Omental fat pad (tissue), 4 donors: Measurements from ENCODE around the gene ATG14. TPM values are rescaled to one million over a fixed set of nuclear protein-coding genes. Genes with fewer than 3 reads are reported as not detected.

Source experiments
- ATAC-seq: fragments of 150-250 bp; one replicate; pipeline ENCODE4 v1.9.1; 2016; ENCODE audit warnings: mild to moderate bottlenecking, moderate library complexity; ENCODE audit not compliant: low FRiP score
- DNase-seq: peaks from one replicate; pipeline ENCODE4 v3.0.0-alpha.2; 2019; ENCODE audit warnings: low spot score
- CTCF ChIP-seq, 3 donors: fragments of 450-650 bp; IDR thresholded peaks; one replicate each; pipeline ENCODE4 v1.5.1; 2016 to 2017; ENCODE audit warnings: antibody characterized with exemption in 3 of 3, mild to moderate bottlenecking in 3 of 3, moderate library complexity in 2 of 3
- total RNA-seq, 4 donors: library from RNA; depleted of rRNA; stranded (reverse); fragments of >200 nt; gene quantifications; one replicate each; pipeline ENCODE4 v1.1.0, GENCODE V29; 2016

Gene ATG14
- total RNA-seq, 4 donors from 2014 or later: 7.3 to 14.8 (median 8.0) TPM

GRCh38 chr14:55451398-55451797 lies 39.8 kb upstream of the ATG14 start:
- no peak for ATAC-seq
- DNase-seq: no peak
- no peak for TF ChIP-seq CTCF (IDR thresholded peaks at IDR 0.05)

DNA sequence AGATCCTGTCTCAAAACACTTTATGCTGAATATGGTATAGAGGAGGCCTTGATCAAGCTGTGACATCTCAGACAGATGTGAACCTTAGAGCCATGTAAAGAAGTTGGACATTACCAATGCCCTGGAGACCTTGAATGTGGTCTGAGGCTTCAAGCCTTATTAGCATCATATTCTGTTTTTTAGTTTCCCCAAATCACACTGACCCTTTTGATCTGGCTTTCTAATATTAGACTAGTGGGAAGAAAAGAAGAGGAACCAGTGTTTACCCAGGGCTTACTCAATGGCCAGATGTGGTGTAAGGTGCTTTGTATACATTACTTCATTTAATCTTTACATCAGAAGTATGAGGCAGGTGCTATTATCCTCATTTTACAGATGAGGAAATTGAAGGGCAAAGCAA lies 39.4 kb upstream of the ATG14 start:
- no peak for TF ChIP-seq CTCF (IDR thresholded peaks at IDR 0.05)

GRCh38 chr14:55450539-55450938 lies 38.9 kb upstream of the ATG14 start:
- no peak for TF ChIP-seq CTCF (IDR thresholded peaks at IDR 0.05)
- ATAC-seq (no peak), DNase-seq (no peak)

More for the DNA sequence above, 39.4 kb upstream of the ATG14 start:
- no peak for ATAC-seq
- no peak for DNase-seq

- no peak for TF ChIP-seq CTCF (IDR thresholded peaks at IDR 0.05)
- DNase-seq (no peak), ATAC-seq (no peak)
These were observed 38.5 kb upstream of the ATG14 start for GRCh38 chr14:55450124-55450523.

DNA sequence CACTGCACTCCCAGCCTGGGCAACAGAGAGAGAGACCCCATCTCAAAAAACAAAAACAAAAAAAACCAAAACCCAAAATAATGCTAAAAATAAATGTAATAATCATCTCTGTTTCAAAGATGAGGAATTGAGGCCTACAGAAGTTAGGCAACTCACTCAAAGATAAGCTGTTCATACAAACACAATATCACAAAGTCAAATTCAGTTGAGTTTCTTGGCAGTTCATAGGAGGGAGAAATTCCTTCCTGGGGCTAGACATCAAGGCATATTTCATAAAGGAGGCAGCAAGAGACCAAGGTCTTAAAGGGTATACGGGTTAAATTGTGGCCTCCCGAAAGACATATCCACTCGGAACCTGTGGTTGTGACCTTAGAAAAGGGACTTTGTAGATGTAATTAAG lies 37.5 kb upstream of the ATG14 start:
- DNase-seq: no peak
- ATAC-seq: no peak
- no peak for TF ChIP-seq CTCF (IDR thresholded peaks at IDR 0.05)

DNA sequence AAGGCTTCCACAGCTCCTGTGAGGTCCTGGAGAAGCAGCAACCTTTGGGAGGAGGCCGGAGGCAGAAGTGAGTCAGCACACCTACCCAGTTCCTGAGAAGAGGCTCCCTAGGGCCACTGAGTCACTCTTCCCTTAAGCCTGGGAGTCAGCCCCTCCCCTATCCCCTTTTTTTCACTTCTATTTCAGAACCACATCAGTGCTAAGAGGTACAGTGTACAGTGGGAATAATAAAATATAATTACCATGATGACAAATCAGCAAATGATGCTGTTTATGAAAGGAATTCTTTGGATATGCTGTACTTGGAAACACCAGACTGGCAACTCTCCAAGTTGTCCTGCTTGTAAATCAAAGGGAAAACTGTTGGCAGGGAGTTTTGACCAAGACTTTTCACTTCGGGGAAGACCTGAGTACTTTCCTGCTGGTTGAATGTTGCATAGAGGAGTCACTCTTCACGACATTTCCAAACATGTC lies 36.5 kb upstream of the ATG14 start:
- no peak for TF ChIP-seq CTCF (IDR thresholded peaks at IDR 0.05)
- DNase-seq (no peak), ATAC-seq (peak; percentile 96)

- peak; percentile 73 for ATAC-seq
- DNase-seq: no peak
- TF ChIP-seq CTCF (IDR thresholded peaks at IDR 0.05): no peak
These were observed 35.2 kb upstream of the ATG14 start for GRCh38 chr14:55446833-55447232.
